Keratinocyte (primary cell): ENCODE data around the gene AKAP13. TPM values are rescaled to one million over a fixed set of nuclear protein-coding genes. Genes with fewer than 3 reads are reported as not detected.

Experiments used
- DNase-seq: peaks from one replicate; pipeline ENCODE4 v3.0.0-alpha.2; 2011; ENCODE audit warnings: low read depth, missing footprints, low spot score
- FAIRE-seq: peaks from 2 replicates; lab custom pipeline; 2011; peaks lifted over from hg19 to GRCh38; lab: Jason Lieb, UNC
- H2AFZ ChIP-seq: 2 replicates; pipeline ENCODE4 v1.6.0; 2012; ENCODE audit warnings: low read length, control low read depth, inconsistent platforms; ENCODE audit not compliant: control insufficient read depth
- H3K27ac ChIP-seq: 2 replicates; pipeline ENCODE4 v1.5.1; 2011; ENCODE audit warnings: low read length; ENCODE audit not compliant: control insufficient read depth, insufficient read depth
- H3K27me3 ChIP-seq: 3 replicates; pipeline ENCODE4 v1.6.0; 2011; ENCODE audit warnings: low read length; ENCODE audit not compliant: control insufficient read depth, insufficient read depth; ENCODE audit errors: extremely low read depth
- H3K36me3 ChIP-seq, 2 experiments: 2 replicates in 1 of 2; 3 replicates in 1 of 2; pipeline ENCODE4 v1.5.1; 2011; ENCODE audit warnings: low read length in 2 of 2, mild to moderate bottlenecking in 1 of 2; ENCODE audit not compliant: control insufficient read depth in 2 of 2, insufficient read depth in 2 of 2; ENCODE audit errors: extremely low read depth in 1 of 2
- H3K4me1 ChIP-seq: 3 replicates; pipeline ENCODE4 v1.5.1; 2011; ENCODE audit warnings: low read length; ENCODE audit not compliant: control insufficient read depth, insufficient read depth; ENCODE audit errors: extremely low read depth
- H3K4me2 ChIP-seq: 3 replicates; pipeline ENCODE4 v1.6.0; 2011; ENCODE audit warnings: low read depth, low read length; ENCODE audit not compliant: control insufficient read depth, insufficient read depth; ENCODE audit errors: extremely low read depth
- H3K4me3 ChIP-seq, 3 experiments: fragments of 200-600 bp in 1 of 3; sonication (generic) in 1 of 3; 2 replicates in 2 of 3; 3 replicates in 1 of 3; pipeline ENCODE4 v1.5.1; 2011 to 2016; ENCODE audit warnings: low read length in 3 of 3, mild to moderate bottlenecking in 3 of 3, control low read depth in 2 of 3, inconsistent platforms in 1 of 3, low read depth in 1 of 3, mixed read lengths in 1 of 3, mixed run types in 1 of 3, moderate library complexity in 1 of 3; ENCODE audit not compliant: control insufficient read depth in 2 of 3, insufficient read depth in 2 of 3; ENCODE audit errors: extremely low read depth in 1 of 3
- H3K79me2 ChIP-seq: 2 replicates; pipeline ENCODE4 v1.6.0; 2012; ENCODE audit warnings: low read length; ENCODE audit not compliant: control insufficient read depth, insufficient read depth
- H3K9ac ChIP-seq: 3 replicates; pipeline ENCODE4 v1.6.0; 2011; ENCODE audit warnings: low read length; ENCODE audit not compliant: control insufficient read depth, insufficient read depth; ENCODE audit errors: extremely low read depth
- H3K9me1 ChIP-seq: 3 replicates; pipeline ENCODE4 v1.6.0; 2011; ENCODE audit warnings: low read length; ENCODE audit not compliant: control insufficient read depth, insufficient read depth; ENCODE audit errors: extremely low read depth
- H3K9me3 ChIP-seq: 2 replicates; pipeline ENCODE4 v1.5.1; 2012; ENCODE audit warnings: low read depth, low read length; ENCODE audit not compliant: control insufficient read depth
- H4K20me1 ChIP-seq: 3 replicates; pipeline ENCODE4 v1.6.0; 2011; ENCODE audit warnings: low read length; ENCODE audit not compliant: control insufficient read depth, insufficient read depth; ENCODE audit errors: extremely low read depth
- CTCF ChIP-seq, 3 experiments: IDR thresholded peaks in 1 of 3; conservative IDR thresholded peaks in 1 of 3; optimal IDR thresholded peaks in 1 of 3; 2 replicates in 2 of 3; 3 replicates in 1 of 3; pipeline versions ENCODE3 to v1.5.1; 2011; ENCODE audit warnings: low read length in 3 of 3, mild to moderate bottlenecking in 3 of 3, moderate library complexity in 2 of 3, control low read depth in 1 of 3, inconsistent platforms in 1 of 3; ENCODE audit not compliant: insufficient read depth in 2 of 3; ENCODE audit errors: extremely low read depth in 1 of 3
- EZH2 ChIP-seq: IDR thresholded peaks from one replicate; pipeline ENCODE4 v1.6.1; 2012; ENCODE audit warnings: inconsistent platforms, mild to moderate bottlenecking, low read length, moderate library complexity
- dilution Hi-C: fragments of 300-500 bp; cut with MboI; formaldehyde crosslinking; loops from one replicate; pipeline ENCODE4 v1.7.0; 2020; ENCODE audit warnings: low sequenced_read_pairs; ENCODE audit not compliant: extremely low pct_ligation_motif_present
- polyA plus RNA-seq, 5 experiments: library from polyadenylated mRNA; depleted of rRNA in 3 of 5; stranded (reverse) in 3 of 5; stranded (forward) in 1 of 5; unstranded in 1 of 5; fragments of >200 nt; gene quantifications; 1 replicate in 1 of 5; 2 replicates in 3 of 5; 3 replicates in 1 of 5; pipeline versions ENCODE4 v1.2.1 to v1.2.3, GENCODE V29; 2011 to 2012; ENCODE audit warnings: missing spikeins in 2 of 5, low read depth in 1 of 5, low replicate concordance in 1 of 5

The AKAP13 gene
- polyA plus RNA-seq, 1 donor (not counting 4 experiments of a cell fraction or from before 2014, with no cell fraction given), result 16.7 TPM

- Histone ChIP-seq H3K79me2 (no peaks in the 10 kb centered on the region), H3K4me3 (no peak overlapping the region), H3K4me1 (no peaks in the 10 kb centered on the region), H3K27ac (no peak overlapping the region), H3K36me3 (peaks cover 9 to 12% of the 10 kb centered on the region in 2 experiments), H2AFZ (no peak overlapping the region), H3K9me3 (no peaks in the 10 kb centered on the region), H4K20me1 (no peaks in the 10 kb centered on the region), H3K27me3 (no peaks in the 10 kb centered on the region), H3K9me1 (no peaks in the 10 kb centered on the region), H3K4me2 (no peak overlapping the region), H3K9ac (no peak overlapping the region)
- dilution Hi-C loops, result no loop called here
- no peak for DNase-seq
- no peak for FAIRE-seq
- TF ChIP-seq EZH2 (no peak), CTCF (optimal IDR thresholded peaks at IDR 0.05 in 1 of 3, IDR thresholded peaks at IDR 0.05 in 1 of 3, conservative IDR thresholded peaks at IDR 0.05 in 1 of 3; ENCODE audit: extremely low read depth in 1 of 3, insufficient read depth in 2 of 3, low read length in 3 of 3) (no peak)
These were observed 311.9 kb downstream of the AKAP13 start for GRCh38 chr15:85692321-85692720.

GRCh38 chr15:85692873-85693272 lies 312.5 kb downstream of the AKAP13 start:
- TF ChIP-seq CTCF (optimal IDR thresholded peaks at IDR 0.05 in 1 of 3, IDR thresholded peaks at IDR 0.05 in 1 of 3, conservative IDR thresholded peaks at IDR 0.05 in 1 of 3; ENCODE audit: extremely low read depth in 1 of 3, insufficient read depth in 2 of 3, low read length in 3 of 3) (no peak), EZH2 (no peak)

More at GRCh38 chr15:85692873-85693272, 312.5 kb downstream of the AKAP13 start:
- no peak for FAIRE-seq
- Histone ChIP-seq H2AFZ (no peak overlapping the region), H3K9me1 (no peaks in the 10 kb centered on the region), H3K4me3 (no peak overlapping the region), H3K27ac (no peak overlapping the region), H3K27me3 (no peaks in the 10 kb centered on the region), H3K36me3 (peaks cover 9 to 12% of the 10 kb centered on the region in 2 experiments), H3K9me3 (no peaks in the 10 kb centered on the region), H3K4me1 (no peaks in the 10 kb centered on the region), H4K20me1 (no peaks in the 10 kb centered on the region), H3K79me2 (no peaks in the 10 kb centered on the region), H3K9ac (no peak overlapping the region), H3K4me2 (no peak overlapping the region)
- dilution Hi-C loops, result no loop called here
- no peak for DNase-seq
